ENCODE data around the gene GOLGA6L24. TPM values are rescaled to one million over a fixed set of nuclear protein-coding genes. Genes with fewer than 3 reads are reported as not detected.
"Not testable (repeated sequence)": the region's sequence is repeated elsewhere in the genome, so short reads cannot be mapped to it uniquely, and the experiment has no call there.

GOLGA6L24 gene, protein sequence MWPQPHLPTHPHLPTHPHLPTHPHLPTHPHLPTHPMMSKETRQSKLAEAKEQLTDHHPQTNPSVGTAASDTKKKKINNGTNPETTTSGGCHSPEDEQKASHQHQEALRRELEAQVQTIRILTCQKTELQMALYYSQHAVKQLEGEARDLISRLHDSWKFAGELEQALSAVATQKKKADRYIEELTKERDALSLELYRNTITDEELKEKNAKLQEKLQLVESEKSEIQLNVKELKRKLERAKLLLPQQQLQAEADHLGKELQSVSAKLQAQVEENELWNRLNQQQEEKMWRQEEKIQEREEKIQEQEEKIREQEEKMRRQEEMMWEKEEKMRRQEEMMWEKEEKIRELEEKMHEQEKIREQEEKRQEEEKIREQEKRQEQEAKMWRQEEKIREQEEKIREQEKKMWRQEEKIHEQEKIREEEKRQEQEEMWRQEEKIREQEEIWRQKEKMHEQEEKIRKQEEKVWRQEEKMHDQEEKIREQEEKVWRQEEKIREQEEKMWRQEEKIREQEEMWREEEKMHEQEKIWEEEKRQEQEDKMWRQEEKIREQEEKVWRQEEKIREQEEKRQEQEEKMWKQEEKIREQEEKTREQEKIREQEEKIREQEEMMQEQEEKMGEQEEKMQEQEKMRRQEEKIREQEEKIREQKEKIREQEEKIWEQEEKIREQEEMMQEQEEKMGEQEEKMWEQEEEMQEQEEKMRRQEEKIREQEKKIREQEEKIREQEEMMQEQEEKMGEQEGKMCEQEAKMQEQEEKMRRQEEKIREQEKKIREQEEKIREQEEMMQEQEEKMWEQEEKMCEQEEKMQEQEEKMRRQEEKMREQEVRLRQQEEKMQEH
- total RNA-seq = not detected

DNA sequence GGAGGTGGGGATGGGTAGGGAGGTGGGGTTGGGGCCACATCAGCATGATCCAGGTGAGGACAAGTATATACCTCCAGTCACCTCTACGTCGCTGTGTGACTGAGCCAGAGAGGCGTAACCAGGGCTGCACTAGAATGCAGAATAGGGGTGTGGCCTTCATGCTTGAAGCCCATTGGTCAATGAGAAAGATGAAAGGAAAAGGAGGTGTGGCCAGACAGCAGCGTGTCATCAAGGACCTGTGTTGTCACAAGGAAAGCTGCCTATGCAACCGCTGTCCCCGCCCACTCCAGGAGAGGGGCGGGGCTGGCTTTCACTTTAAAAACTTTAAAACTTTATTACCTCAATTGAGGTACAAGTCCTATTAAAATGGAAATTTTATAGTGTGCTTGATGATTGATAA is at the start of gene GOLGA6L24:
TSS of gene GOLGA6L24 (minus strand) at position 101 of the 400 bp plus-strand sequence. CDS start at position 40, 61 bp downstream.
- H3K36me3 Mint-ChIP-seq (ENCODE audit: low read depth); DNase-seq; H3K4me3 Mint-ChIP-seq; H3K4me1 Mint-ChIP-seq (ENCODE audit: low read depth); CTCF ChIA-PET; intact Hi-C loops (cut with micrococcal nuclease); H3K27ac Mint-ChIP-seq; H3K9me3 Mint-ChIP-seq; ATAC-seq; H3K27me3 Mint-ChIP-seq; POLR2A ChIA-PET: not testable (repeated sequence)

GRCh38 chr15:28402774-28403435 is 45.0 kb upstream of the GOLGA6L24 start:
- CTCF ChIA-PET; H3K27ac Mint-ChIP-seq; H3K4me1 Mint-ChIP-seq (ENCODE audit: low read depth); POLR2A ChIA-PET; H3K4me3 Mint-ChIP-seq; H3K36me3 Mint-ChIP-seq (ENCODE audit: low read depth); H3K27me3 Mint-ChIP-seq; DNase-seq; ATAC-seq; intact Hi-C loops (cut with micrococcal nuclease); H3K9me3 Mint-ChIP-seq: not testable (repeated sequence)

GRCh38 chr15:28396022-28396421 is 38.1 kb upstream of the GOLGA6L24 start:
- H3K27me3 Mint-ChIP-seq; H3K4me1 Mint-ChIP-seq (ENCODE audit: low read depth); H3K4me3 Mint-ChIP-seq; POLR2A ChIA-PET; CTCF ChIA-PET; intact Hi-C loops (cut with micrococcal nuclease); H3K36me3 Mint-ChIP-seq (ENCODE audit: low read depth); H3K9me3 Mint-ChIP-seq; ATAC-seq; DNase-seq; H3K27ac Mint-ChIP-seq: not testable (repeated sequence)

- H3K27me3 Mint-ChIP-seq; H3K4me1 Mint-ChIP-seq (ENCODE audit: low read depth); CTCF ChIA-PET; intact Hi-C loops (cut with micrococcal nuclease); H3K4me3 Mint-ChIP-seq; H3K36me3 Mint-ChIP-seq (ENCODE audit: low read depth); H3K9me3 Mint-ChIP-seq; ATAC-seq; POLR2A ChIA-PET; H3K27ac Mint-ChIP-seq: not testable (repeated sequence)
- DNase-seq = peak; percentile 32
These were observed 22.2 kb upstream of the GOLGA6L24 start for GRCh38 chr15:28380053-28380452.

DNA sequence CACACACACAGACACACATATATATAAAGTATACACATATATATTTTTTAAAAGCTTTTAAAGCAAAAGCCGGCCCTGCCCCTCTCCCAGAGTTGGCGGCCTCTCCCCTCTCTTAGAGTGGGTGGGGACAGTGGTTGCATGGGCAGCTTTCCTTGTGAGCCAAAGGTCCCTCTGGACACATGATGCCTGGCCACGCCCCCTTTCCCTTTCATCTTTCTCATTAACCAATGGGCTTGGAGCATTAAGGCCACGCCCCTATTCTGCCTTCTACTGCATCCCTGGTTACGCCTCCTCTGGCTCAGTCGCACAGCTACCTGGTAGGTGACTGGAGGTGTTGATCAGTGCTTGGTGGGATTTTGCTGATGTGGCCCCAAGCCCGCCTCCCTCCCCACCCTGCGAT is 20.5 kb upstream of the GOLGA6L24 start, which contains the start of gene GOLGA8F:
TSS of gene GOLGA8F (plus strand) at position 301 of the 400 bp plus-strand sequence. CDS start at position 399, 98 bp downstream.
- H3K9me3 Mint-ChIP-seq; ATAC-seq; POLR2A ChIA-PET; H3K4me3 Mint-ChIP-seq; CTCF ChIA-PET; DNase-seq; H3K4me1 Mint-ChIP-seq (ENCODE audit: low read depth); H3K27ac Mint-ChIP-seq; H3K36me3 Mint-ChIP-seq (ENCODE audit: low read depth); H3K27me3 Mint-ChIP-seq; intact Hi-C loops (cut with micrococcal nuclease): not testable (repeated sequence)

DNA sequence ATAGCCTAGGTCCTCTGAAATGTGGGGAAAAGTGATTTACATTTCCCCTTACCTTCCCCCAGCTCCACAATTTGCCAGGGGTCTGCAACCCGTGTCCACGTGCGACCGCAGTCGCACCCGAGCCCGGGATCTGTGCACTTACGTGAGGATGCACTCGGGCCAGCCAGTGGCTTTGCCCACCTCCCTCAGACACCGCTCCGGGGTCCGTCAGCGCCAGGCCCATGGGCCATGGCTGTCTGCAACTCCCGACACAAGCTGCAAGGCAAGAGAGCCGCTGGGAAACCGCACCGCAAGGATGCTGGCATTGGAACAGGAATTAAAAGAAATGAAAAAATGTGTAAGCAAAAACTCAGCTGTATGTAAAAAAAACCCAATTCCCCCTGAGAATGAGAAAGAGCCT is 7.6 kb upstream of the GOLGA6L24 start:
- CTCF ChIA-PET; H3K9me3 Mint-ChIP-seq; POLR2A ChIA-PET; H3K27ac Mint-ChIP-seq; H3K4me3 Mint-ChIP-seq; DNase-seq; ATAC-seq; H3K36me3 Mint-ChIP-seq (ENCODE audit: low read depth); H3K27me3 Mint-ChIP-seq; H3K4me1 Mint-ChIP-seq (ENCODE audit: low read depth); intact Hi-C loops (cut with micrococcal nuclease): not testable (repeated sequence)

- intact Hi-C loops (cut with micrococcal nuclease); H3K27me3 Mint-ChIP-seq; CTCF ChIA-PET; H3K4me1 Mint-ChIP-seq (ENCODE audit: low read depth); H3K9me3 Mint-ChIP-seq; H3K36me3 Mint-ChIP-seq (ENCODE audit: low read depth); POLR2A ChIA-PET; DNase-seq; ATAC-seq: not testable (repeated sequence)
- Mint-ChIP-seq H3K27ac (peak within 1 kb of the TSS; percentile 96), H3K4me3 (peak within 1 kb of the TSS; percentile 98)
These were observed 35.7 kb downstream of the GOLGA6L24 start, which contains the start of gene HERC2 for GRCh38 chr15:28322129-28322588. TSS of gene HERC2 (minus strand) at chr15:28322179. CDS start at chr15:28321433, 746 bp downstream.

DNA sequence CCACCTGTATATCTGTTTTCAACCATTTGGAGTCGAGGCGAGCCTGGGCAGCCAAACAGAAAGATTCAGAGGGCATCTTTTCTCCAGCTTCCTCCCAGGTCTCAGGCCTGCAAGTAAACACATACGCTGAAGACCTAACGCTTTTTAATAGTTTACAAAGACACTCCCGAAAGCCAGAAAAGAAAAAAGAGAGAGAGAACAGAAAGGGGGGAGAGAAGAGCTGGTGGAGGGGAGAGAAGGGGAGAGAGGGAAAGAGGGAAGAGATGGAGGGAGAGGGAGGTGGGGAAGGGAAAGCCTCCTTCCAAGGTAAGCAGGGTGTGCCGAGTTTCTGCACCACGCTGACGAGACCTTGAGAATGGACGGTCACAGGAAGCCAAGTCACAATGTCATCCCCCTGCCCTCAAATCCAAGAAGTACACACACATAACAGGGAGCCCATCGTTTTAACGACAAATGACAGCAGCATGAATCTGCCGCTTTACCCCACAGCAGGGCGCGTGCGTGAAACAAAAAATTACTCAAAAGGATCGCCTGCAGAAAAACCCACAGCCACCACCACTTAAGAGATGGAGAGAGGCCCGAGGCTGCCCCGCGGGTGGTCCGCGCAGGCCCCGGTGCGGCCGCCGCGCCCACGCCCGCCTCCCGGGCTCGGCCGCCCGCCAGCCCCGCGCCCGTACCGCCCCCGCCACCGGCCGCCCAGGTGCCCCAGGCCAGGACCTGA is 36.4 kb downstream of the GOLGA6L24 start:
- peak overlapping the region; percentile 96 for H3K27ac Mint-ChIP-seq
- ATAC-seq; H3K27me3 Mint-ChIP-seq; H3K36me3 Mint-ChIP-seq (ENCODE audit: low read depth); H3K9me3 Mint-ChIP-seq; CTCF ChIA-PET; H3K4me1 Mint-ChIP-seq (ENCODE audit: low read depth); intact Hi-C loops (cut with micrococcal nuclease); POLR2A ChIA-PET: not testable (repeated sequence)
- peak overlapping the region; percentile 98 for H3K4me3 Mint-ChIP-seq
- peak; percentile 19 for DNase-seq

GRCh38 chr15:28319725-28320124 is 38.2 kb downstream of the GOLGA6L24 start:
- H3K4me1 Mint-ChIP-seq (ENCODE audit: low read depth); DNase-seq; CTCF ChIA-PET; ATAC-seq; H3K27ac Mint-ChIP-seq; H3K9me3 Mint-ChIP-seq; H3K4me3 Mint-ChIP-seq; H3K27me3 Mint-ChIP-seq; POLR2A ChIA-PET; intact Hi-C loops (cut with micrococcal nuclease): not testable (repeated sequence)
- peaks cover 15% of the 10 kb centered on the region for H3K36me3 Mint-ChIP-seq (ENCODE audit: low read depth)

DNA sequence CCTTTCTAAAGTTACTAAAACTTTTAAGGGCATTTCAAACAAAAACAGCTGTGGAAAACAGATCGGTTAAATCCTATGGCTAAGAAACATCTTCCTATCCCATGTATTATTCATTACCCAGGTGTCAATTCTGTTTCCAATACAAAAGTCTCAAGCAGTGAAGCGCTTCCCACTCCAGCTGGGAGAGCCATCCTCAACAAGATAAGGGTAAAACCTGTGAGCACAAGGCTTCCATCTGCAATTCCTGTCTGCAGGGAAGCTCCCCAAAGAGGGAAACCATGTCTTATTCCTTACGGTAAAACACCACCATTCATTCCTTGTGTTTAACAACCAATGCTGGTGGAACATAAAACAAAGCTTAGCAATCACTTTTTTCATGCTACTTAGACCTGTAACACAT is 39.1 kb downstream of the GOLGA6L24 start:
- POLR2A ChIA-PET; H3K27me3 Mint-ChIP-seq; DNase-seq; H3K27ac Mint-ChIP-seq; H3K4me1 Mint-ChIP-seq (ENCODE audit: low read depth); H3K9me3 Mint-ChIP-seq; intact Hi-C loops (cut with micrococcal nuclease); CTCF ChIA-PET; H3K4me3 Mint-ChIP-seq; ATAC-seq: not testable (repeated sequence)
- H3K36me3 Mint-ChIP-seq (ENCODE audit: low read depth) = peaks cover 18% of the 10 kb centered on the region

- not testable (repeated sequence) for ATAC-seq, H3K9me3 Mint-ChIP-seq, H3K4me3 Mint-ChIP-seq
These were observed 39.8 kb downstream of the GOLGA6L24 start for GRCh38 chr15:28318122-28318521.

More at GRCh38 chr15:28318122-28318521, 39.8 kb downstream of the GOLGA6L24 start:
- H3K4me1 Mint-ChIP-seq (ENCODE audit: low read depth); H3K27ac Mint-ChIP-seq; H3K27me3 Mint-ChIP-seq; intact Hi-C loops (cut with micrococcal nuclease); DNase-seq; CTCF ChIA-PET; POLR2A ChIA-PET: not testable (repeated sequence)
- H3K36me3 Mint-ChIP-seq (ENCODE audit: low read depth) = peaks cover 21% of the 10 kb centered on the region

Measured in activated CD8-positive, alpha-beta T cell treated with anti-CD3 and anti-CD28 coated beads for 36 hours (primary cell).